GM21526 (cell line): ENCODE results near the gene MIEF1.
A peak's percentile ranks its signal among the peaks of the same experiment; 100 is the strongest.
"Not testable (repeated sequence)": the region's sequence is repeated elsewhere in the genome, so short reads cannot be mapped to it uniquely, and the experiment has no call there.

Source experiments
- ATAC-seq: cut with Tn5 transposase; IDR thresholded peaks from one replicate; pipeline ENCODE4 v1.9.1; 2021; ENCODE audit warnings: moderate library complexity; ENCODE audit not compliant: unreplicated experiment, low FRiP score

The MIEF1 gene

DNA sequence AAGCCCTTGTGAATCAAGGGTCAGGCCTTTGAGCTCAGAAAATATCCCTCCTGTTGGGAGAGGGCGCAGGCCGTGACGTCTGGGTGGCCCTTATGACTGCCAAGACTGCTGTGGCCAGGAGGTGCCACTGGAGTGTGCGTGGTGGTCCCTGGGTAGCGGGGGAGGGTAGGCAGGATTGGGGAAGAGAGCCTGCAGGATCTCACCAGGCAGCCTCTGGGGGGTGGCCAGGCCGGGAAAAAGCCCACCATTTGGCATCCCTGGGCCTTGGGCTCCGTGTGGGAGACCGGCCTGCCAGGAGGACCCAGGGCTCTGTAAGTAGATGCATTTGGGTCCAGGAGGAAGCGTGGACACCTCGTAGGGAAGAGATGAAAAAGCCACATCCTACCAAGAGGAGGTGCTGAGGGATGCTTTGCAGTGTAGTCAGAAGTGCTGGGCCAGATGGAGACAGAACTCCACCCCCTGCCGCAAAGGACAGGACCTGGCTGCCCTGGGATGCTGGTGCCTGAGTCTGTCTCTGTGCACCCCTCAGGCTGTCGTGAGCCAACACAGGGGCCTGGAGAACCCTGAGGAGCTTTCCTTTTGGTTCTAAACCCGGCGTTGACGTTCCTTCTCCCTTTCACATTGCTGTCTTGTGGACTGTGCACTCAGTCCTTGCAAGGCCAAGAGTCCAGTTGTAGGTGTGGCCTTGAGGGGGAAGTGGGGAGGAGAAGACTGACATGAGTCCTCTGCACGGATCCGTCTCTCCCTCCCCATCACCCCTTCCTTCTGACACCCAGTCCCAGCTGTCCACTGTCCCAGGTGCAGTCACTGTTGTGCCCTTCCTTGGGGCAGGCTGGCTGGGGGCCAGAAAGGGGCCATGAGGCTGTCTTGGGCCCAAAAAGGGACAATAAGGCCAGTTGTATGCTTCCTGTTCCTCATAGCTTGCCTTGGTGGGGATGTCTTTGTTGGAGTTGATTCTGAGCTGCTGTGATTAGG, 12.7 kb upstream of the MIEF1 start:
- no peak for ATAC-seq

DNA sequence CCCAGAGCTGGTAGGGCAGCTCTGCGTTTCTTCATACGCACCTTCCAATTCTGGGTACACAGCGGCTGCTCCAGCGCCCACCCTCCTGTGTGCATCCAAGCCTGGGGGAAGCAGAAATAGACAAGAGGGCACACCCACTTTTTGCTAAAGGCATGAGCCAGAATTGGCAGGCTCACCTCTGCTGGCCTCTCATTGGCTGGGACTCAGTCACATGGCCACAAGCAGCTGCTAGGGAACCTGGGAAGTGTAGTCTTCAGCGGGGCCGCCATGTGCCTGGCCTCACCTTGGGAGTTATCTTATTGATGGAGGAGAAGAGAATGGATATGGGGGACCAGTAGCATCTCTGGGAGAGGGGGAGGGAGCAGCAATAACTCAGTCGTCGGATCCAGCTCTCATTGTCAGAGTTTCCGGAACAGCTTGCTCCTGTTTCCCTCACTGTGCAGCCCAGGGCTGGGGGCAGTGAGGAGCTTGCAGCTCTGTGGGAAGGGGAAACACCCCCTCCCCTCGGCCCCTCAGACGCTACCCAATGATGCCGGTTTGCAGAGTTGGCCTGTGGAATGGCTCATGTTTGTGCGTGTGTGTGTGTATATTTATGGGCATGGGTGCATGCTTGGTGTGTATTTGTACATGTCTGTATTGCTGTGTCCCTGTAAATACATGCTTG, 11.8 kb upstream of the MIEF1 start:
- ATAC-seq, result peak; percentile 61

DNA sequence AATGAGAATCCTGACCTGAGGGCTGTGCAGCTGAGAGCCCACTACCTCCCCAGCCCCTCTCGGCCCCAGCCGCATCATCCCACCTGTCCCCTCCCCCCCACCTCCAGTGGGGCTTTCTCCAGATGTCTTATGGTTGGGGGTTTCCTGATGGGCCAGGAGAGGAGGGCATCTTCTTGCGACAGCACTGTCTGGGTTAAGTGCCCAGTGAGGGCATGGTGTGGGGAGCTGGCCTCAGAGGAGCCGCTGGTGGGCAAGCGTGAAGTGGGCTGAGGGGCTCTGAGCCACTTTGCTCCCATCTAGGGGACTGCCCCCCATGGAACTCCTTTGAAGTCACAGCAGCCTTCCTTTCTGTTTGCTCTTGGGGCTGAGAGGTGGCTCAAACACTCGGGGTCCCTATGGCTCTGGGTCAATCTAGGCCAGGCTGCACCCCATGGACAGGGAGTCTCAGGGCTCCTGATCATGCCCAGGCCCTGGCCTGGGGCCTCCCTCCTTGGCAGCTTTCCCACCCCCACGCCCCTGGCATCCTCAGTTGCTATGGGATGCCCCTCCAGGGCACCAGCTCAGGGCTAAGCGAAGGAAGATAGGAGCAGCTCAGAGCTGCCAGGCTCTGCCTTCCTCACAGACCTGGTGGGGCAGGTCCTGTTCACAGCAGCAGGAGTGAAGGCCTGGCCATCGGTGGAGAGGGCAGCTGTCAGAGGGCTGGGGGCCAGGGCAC, 11.0 kb upstream of the MIEF1 start:
- ATAC-seq, result no peak

DNA sequence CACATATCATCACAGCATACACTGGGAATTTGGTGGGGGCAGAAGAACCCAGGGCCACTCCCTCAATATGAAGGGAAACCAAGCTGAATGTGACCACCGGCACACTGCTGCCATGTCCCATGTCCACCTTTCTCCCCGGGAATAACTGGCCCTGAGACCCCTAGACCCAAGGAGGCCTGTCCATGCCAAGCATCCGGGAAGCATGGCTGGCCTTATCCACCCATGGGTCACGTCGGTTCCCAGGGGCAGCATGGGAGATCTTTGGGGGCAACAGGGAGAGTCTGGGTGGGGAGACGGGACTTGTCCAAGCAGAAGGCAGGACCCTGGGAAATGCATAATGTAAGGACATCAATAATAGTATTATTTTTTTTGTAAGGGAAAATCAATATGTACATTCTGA, 10.4 kb upstream of the MIEF1 start:
- no peak for ATAC-seq

DNA sequence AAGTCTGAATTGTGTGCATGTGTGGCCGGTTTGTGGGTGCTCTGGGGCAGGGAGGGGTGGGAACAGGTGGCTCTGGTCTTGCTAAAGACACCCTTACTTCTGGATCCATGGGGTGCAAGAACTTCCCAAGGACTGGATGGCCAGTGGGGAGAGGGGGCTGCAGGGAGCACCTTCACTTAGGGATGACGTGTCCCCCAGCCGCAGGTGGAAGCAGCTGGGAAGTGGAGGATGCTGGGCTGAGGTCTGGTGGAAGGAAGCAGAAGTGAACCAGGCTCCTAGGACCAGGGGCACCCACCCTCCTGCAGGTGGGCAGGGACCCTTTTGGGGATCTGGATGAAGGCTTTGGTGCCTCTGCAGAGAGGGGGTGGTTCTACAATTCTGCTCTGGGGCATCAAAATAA, 9.9 kb upstream of the MIEF1 start:
- no peak for ATAC-seq

DNA sequence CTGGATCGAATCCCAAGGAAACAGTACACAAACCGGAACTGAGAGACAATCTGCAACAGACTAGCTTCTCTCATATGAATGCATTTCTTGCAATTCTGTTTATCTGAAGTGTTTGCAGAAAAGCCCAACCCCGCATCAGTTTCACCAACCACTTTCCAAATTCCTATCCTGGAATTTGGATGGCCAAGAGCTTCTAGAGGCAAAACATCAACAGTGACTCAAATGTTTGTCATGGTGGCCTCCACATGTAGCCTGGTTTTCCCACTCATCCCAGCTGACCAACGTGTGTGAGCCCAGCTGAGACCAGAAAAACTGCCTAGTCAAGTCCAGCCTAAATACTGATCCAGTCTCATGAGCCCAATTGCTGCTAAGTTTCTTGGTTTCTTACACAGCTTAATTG, 8.3 kb upstream of the MIEF1 start:
- no peak for ATAC-seq

DNA sequence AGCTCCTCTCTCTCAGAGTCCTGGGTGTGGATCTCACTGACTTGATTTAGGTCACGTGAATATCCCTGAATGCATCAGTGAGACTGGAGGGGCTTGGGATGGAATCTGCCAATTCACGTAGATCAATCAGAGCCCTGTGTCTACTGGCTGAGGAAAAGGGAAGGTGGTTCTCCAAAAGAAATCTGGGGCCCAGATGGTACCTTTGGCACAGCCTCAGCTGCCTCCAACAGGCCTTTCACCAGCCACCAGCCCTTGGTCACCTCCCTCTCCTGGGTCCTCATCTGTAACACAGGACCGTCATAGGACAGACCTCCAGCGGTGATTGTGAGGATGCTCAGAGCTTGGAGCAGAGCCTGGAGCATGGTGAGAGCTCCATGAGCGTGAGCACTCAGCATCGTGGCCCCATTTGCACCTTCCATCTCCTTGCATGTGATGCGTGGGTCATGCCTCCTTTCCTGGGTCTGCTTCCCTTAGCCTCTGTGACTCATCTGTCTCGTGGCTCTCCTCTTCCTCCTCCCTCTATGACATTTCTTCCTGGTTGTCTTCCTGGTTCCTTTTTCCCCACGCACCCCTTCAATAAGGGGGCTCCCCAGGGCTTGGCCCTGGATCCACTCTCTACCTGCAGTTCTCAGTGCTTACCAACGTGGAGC, 7.5 kb upstream of the MIEF1 start:
- ATAC-seq, result no peak

DNA sequence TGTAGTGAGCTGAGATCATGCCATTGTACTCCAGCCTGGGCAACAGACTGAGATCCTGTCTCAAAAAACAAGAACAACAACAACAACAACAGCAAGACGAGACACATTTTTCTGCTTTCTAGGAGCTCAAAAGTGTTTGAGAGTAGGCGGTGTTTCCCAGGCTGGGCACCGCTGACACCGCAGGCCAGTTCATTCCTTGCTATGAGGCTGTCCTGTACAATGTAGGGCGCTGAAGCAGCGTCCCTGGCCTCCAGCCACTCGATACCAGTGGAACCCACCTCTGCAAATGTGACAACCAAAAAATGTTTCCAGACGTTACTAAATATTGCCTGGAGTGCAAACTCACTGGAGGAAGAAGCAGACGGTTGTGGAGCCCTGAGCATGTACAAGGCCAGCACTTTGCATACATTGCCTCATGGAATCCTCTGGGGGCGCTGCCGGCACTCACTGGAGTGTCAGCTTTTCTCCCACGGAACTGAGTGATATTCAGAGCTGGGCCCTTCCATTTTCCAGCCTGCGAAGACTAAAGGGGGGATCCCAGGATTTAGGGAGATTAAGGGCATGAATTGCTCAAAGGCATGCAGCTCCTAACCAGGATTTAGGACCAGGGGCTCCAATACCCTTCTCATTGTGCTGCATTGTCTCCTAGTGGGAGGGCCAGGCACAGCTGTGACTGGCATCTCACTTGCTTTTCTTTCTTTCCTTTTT, 5.8 kb upstream of the MIEF1 start:
- no peak for ATAC-seq

DNA sequence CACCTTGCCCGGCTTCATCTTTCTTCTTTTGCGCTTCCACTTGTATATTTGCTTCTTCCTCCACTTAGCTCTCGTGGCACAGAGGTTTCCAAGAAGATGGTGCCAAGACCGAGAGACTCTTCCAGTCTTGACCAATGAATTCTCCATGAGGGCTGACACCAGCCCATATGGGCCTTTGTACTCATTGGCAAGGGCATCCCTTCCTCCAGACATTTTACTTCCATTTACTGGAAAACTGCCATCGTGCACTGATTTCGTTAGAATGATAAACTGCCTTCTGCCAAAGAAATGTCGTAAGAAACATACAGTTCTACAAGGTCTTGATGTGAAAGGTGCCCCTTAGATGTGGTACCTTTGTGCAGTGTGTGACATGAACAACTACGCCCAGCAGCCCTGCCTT, 4.7 kb upstream of the MIEF1 start:
- ATAC-seq, result no peak

DNA sequence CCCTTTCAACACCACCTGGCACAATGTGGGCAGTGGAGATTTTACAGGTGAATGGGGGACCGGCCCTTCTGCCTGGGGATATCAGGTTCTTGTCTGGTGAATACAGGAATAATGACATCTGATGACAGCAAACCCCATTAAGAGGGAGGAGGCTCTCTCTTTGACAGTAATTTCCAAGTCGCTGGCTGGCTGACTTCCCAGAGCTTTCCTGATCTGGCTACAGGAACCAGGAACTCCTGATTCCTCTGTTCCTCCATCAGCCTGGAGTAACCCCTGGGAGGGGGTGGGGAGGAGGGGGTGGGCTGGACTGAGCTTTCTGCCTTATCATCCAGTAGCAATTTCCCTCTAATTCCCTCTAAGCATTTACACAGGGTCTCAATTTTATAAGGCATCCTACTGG, 3.7 kb upstream of the MIEF1 start:
- no peak for ATAC-seq

DNA sequence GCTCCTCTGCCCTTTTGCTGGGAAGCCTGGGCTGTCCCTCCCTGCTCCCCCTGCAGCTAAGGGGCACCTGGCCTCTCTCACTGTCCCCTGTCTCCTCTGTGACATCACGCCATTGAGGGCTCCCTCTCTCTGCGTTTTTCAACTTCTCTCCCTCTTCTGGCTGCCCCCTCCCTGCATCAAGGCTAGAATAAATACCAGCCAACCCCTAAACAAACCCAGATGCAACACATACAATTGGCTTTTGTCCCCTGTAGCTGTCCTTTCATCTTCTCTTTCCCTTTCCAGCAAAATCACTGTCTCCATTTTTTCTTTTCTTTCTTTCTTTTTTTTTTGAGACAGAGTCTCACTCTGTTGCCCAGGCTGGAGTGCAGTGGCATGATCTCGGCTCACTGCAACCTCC, 3.3 kb upstream of the MIEF1 start:
- no peak for ATAC-seq

DNA sequence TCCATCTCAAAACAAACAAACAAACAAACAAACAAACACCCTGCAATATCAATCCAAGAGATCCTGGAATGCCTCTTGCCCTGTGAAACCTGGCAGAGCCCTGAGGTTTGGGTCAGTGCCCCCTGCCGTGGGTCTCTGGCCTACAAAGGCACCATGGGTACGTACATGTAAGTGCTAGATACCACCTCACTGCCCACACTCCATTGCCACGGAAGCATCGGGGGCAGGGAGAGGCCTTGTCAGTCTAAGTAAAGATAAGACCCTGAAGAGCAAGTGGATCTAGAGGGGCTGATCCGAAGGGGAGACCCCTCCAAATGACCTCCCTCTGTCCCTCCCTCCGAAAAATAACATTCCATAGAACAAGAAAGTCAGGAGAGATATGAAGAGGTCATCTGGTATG, 2.0 kb upstream of the MIEF1 start:
- ATAC-seq, result no peak

DNA sequence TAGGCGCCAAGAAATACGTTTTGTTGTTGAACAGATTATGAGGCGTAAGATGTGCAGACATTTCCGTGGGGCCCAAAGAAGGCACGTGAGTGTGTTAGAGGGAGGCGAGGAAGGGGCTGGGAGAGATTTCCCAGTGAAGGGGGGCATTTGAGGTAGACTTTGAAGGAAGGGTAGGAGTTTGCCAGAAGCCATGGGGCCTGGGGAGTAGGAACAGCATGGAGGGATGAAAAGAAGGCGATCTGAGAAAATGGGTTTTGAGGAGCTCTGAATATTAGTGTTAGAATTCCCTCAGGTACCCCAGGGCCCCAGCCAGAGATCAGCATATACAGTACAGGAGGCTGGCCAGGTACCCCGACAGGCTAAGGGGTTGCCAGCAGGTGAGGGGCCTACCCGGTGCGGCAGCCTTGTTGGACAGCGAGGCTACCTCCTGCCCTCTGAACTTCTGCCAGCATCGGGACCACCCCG, 414 bp upstream of the MIEF1 start:
- peak; percentile 11 for ATAC-seq

DNA sequence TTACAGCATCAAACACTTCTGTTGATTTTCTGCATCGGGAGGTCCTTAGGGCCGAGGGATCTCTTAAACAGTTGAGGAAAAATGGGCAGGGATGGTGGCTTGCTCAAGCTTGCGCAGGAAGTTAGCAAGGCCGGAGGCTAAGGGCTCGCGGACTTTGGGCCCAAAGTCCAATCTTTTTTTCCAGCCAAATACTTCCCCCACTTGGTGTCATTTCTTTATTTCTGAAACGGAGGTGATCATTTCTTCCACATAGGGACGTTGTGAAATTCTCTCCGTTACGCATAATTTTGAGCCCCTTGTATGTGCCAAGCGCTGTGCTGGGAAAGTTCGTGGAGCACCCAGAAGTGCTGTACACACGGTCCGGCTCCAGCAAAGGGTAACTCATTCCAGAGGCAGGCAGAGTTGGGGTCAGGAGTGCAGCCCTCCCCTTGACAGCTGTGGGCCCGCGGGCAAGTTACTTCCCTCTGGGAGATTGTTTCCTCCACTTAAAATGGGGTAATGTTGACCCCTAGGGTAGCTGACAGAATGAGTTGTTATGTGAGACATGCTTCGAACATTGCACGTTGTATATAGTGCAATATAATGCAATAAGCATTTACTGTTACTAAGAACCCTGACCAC, 809 bp downstream of the MIEF1 start:
- ATAC-seq, result no peak

DNA sequence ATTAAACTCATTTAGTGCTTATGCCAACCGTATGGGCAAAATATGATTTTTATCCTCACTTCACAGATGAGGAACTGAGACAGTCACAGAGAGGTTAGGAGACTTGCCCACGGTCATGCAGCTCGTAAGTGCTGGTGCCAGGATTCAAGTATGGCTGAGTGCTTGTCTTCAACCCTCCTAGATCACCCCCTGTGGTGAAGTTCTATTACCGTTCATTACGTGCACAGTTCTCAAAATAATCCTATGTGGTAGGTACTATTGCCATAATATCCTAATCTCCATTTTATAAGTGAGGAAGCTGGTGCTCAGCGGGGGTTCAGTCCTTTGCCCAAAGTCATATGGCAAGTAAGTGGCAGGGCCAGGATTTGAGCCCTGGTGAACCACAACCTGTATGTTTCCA, 1.5 kb downstream of the MIEF1 start:
- ATAC-seq, result no peak

DNA sequence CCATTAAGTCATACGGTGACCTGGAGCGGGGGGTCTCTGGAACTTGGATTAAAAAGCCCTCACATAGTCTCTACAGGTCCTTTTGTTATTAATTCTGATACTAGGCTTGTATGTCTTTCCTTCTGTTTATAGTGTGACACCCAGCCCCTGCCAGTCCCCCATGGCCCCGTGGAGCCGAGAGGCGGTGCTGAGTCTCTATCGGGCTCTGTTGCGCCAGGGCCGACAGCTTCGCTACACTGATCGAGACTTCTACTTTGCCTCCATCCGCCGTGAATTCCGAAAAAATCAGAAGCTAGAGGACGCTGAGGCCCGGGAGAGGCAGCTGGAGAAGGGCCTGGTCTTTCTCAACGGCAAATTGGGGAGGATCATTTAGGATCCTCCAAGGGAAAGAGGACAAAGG, 2.0 kb downstream of the MIEF1 start:
- no peak for ATAC-seq

DNA sequence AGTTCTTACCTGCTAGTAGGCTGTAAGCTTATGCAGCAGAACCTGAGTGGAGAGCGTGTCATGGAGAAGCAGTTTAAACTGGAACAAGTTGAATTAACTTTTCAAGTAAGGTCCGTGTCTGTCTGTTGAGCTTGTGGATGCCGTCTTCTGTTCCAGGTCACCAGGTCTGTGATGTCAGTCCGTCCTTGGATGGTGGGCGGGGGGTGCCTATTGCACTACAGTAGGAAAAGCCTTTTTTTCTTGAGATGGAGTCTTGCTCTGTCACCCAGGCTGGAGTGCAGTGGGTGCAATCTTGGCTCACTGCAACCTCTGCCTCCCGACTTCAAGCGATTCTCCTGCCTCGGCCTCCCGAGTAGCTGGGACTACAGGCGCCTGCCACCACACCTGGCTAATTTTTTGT, 4.9 kb downstream of the MIEF1 start:
- ATAC-seq, result not testable (repeated sequence)

DNA sequence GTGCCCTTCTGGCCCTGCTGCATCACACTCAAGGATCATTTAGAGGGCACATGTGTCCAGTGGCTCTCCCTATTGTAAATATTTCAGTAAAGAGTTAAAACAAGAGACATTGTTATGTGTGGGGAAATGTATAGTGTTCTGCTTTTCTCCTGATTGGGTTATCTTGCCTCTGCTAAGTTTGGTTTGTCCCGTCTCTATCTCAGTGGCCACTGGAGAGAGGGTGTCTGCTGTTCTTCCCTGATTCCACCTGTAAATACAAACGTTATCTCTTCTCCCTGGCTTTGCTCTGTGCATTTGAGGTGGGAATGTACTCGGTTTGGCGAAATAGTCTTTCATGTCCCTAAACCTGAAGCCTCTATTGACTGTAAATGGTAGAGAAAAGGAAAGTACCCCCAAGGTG, 6.3 kb downstream of the MIEF1 start:
- no peak for ATAC-seq

DNA sequence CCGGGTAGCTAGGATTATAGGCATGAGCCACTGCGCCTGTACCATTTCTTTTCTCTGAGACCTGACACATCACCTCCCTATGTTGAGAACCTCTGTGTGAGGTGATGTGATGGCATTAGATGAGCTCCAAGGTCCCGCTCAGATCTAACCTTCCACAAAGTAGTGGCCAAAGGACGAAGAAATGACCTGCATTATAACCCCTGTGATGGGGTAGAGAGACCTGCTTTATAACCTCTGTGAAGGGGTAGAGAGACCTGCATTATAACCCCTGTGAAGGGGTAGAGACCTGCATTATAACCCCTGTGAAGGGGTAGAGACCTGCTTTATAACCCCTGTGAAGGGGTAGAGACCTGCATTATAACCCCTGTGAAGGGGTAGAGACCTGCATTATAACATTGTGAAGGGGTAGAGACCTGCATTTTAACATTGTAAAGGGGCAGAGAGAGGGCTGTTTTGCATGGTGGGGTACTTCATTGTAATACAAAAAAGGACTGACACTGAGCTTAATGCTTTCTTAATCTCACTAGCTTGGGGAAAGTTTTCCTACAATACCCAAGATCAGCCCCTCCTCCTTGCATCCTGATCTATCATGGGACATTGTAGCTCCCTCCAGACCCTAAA, 8.5 kb downstream of the MIEF1 start:
- ATAC-seq, result no peak
